Occipital lobe (tissue), 2 donors: ENCODE data around the gene GNA14. TPM values are rescaled to one million over a fixed set of nuclear protein-coding genes. Genes with fewer than 3 reads are reported as not detected.
"Not testable (repeated sequence)": the region's sequence is repeated elsewhere in the genome, so short reads cannot be mapped to it uniquely, and the experiment has no call there.

ENCODE experiments used
- DNase-seq: peaks from one replicate; lab custom pipeline; 2025; lab: John Stamatoyannopoulos, UW
- total RNA-seq: library from RNA; depleted of rRNA; stranded (reverse); fragments of >200 nt; gene quantifications from one replicate; pipeline ENCODE4 v1.2.3, GENCODE V29; 2014

GNA14 gene
- total RNA-seq, 1 donor from 2014 or later: 0.31 TPM

DNA sequence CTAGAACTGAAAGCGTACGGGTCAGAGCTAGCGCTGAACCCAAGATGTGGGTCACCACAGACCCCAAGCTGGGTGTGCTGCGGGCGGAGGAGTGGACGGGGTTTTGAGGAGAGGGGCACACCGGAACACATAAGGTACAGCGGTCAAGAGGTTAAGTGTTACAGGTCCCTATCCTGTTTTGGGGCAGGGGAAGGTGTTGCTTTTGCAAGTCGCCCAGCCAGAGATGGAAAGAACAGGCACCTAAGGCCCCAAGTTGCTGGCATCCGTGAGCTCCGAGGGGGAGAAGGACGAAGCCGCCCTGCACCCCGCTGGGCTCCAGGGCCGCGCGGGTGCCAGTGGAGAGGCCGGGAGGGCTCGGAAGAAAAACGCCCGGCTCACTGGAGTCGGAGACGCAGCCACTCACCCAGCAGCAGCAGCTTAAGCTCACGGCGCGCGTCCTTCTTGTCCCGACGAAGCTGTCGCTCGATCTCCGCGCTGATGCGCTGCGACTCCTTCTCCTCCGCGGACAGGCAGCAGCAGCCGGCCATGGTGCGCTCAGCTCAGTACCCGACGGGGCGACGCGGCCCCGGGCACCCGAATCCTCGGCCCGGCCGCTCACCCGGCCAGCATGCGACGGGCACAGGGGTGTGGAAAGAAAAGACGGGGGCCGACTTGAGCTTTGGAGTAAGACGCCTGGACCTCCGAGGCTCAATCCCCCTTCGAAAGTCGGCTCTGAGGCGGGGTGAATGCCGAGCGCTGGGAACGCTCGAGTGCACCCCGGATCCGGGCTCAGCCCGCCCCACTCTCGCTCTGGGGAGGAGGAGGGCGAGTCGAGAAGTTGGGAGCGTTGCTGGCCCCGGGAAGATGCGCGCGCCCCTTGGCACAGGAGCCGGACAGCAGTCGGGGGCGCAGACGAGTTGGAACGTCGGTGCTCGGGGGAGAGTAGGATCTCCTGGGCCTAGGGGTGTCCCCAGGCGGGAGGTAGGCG is 572 bp downstream of the GNA14 start:
- no peak for DNase-seq

DNA sequence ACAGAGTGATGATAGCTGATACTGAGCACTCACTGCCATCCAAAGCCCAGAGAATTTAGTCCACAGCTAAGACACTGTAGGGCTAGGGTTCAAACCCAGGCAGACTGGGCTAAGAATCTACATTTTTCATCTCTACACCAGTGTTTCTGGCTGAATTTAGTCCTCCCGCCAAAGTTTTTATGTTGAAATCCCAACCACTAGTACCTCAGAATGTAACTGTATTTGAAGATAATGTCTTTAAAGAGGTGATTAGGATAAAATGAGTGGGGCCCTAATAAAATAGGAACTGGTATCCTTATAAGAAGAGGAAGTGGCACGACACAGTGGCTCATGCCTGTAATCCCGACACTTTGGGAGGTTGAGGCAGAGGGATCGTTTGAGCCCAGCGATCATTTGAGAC is 4.3 kb downstream of the GNA14 start:
- no peak for DNase-seq

DNA sequence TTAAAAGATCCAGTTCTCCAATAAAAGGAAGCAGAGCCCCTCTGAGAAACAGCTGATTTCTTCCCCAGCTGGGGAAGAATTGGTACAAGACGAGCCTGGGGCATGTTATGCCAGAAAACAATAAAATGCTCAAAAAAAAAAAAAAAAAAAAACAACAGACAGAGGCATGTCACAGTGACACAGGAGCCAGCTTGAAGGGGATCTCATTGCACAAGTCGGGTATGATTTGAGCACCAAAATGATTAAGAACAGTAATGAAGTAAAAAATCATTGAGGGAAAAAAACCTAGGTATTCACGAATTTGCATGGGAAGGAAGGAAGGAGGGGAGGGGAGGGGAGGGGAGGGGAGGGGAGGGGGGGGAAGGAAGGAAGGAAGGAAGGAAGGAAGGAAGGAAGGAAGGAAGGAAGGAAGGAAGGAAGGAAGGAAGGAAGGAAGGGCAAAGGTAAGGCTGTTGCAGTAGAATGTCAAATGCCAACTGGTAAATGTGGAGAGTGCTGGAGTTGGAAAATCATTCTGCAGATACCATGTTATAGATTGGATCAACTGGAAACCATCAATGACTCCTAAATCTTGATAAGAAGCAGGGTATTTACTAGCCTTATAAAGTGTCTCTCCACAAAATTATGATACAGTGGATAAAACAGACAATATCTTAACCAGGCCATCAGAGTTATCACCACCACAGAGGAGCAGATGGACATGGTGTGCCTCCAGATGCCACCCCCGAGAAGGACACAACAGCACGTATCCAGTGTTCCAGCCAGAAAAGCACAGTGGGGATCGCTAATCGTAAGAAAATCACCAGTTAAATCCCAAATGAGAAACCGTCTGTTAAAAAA is 7.2 kb downstream of the GNA14 start:
- no peak for DNase-seq

DNA sequence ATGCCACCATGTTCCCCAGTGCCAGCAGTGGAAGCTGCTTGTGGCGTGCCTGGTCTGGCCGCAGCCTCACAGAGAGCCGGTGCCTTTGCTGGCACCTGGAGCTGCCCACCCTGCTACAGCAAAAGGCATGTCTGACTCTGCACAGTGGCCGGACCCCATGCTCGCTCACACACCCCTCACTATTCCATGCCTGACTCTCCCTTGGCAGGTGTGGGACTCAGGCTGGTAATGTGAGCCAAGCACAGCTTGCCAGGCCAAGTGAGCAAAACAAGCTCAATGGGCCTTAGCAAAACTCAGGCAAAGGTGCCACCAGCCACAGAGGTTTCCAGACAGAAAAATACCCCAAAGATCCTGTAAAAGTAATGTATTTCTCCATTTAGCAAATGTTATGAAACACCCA is 15.5 kb downstream of the GNA14 start:
- no peak for DNase-seq

- DNase-seq: not testable (repeated sequence)
Measured at GRCh38 chr9:77628864-77629263, 19.3 kb downstream of the GNA14 start.

- no peak for DNase-seq
Measured at GRCh38 chr9:77616191-77616590, 31.9 kb downstream of the GNA14 start.

DNA sequence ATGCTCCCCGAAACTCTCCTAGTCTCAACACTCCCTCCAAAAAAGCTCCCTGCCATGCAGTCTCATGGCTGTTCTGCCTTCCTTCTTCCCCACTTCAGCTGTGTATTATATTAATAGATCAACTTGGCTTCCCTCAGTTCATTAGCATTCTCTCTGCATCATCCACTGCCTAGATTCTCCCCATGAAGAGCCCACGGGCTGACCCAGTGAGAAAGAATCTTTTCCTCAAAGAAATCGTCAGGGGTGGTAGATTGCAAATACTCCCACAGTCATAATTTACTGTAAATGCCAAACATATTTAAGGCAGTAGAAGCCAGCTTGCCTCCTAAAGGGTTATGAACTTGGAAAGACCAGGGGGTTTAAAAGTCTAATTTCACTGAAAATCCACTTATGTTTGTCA is 33.5 kb downstream of the GNA14 start:
- DNase-seq: no peak

GRCh38 chr9:77606526-77606925 is 41.6 kb downstream of the GNA14 start:
- DNase-seq: no peak

DNA sequence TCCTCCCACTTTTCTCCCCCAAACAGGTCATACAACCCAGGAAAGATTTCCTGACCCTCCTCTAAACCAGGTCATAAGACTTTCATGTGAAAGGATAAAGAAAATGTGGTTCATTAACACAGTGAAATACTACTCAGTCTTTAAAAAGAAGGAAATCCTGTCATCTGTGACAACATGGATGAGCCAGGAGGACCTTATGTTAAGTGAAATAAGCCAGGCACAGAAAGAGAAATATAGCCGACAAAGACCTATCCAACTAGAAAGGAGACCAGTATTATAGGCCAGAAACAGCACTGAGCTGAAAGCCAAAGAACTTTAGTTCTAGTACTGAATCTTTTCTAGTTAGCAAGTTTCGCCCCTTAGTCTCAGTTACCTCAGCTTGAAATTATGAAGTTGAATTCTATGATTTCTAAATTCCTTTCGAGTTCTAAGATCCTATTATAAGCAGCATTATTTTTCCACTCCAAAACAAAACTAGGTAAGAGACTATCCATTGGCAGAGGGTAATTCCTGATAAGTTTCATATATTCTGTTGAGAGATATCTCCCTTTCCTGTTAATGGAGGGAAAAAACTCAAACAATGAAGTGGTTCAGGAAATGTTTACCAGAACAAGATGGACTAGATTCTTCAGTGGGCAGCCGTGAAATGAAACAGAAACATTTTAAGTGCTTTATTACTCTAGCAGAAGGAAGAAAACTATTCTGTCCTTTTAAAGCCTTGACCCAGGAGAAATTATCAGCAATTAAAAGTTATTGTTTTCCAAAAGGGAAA is 42.5 kb downstream of the GNA14 start:
- DNase-seq: no peak

- no peak for DNase-seq
Measured at GRCh38 chr9:77604316-77604715, 43.8 kb downstream of the GNA14 start.

DNA sequence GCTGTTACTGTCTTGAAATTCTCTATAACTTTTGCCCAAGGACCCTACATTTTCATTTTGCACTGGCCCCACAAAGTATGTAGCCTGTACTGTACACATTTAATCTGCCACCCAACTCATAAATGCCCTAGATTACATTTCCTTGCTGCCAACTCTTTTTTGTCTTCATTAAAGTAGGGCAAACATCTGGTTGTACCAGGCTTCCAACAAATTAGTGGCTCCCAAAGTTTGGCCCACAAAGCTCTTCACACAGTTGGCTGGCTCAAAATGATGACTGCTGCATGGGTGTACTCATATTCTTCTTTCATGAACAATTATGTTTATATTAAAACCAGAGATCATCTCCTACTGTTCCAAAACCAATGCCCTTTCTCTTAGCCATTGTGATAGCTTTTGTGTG is 45.3 kb downstream of the GNA14 start:
- no peak for DNase-seq

DNA sequence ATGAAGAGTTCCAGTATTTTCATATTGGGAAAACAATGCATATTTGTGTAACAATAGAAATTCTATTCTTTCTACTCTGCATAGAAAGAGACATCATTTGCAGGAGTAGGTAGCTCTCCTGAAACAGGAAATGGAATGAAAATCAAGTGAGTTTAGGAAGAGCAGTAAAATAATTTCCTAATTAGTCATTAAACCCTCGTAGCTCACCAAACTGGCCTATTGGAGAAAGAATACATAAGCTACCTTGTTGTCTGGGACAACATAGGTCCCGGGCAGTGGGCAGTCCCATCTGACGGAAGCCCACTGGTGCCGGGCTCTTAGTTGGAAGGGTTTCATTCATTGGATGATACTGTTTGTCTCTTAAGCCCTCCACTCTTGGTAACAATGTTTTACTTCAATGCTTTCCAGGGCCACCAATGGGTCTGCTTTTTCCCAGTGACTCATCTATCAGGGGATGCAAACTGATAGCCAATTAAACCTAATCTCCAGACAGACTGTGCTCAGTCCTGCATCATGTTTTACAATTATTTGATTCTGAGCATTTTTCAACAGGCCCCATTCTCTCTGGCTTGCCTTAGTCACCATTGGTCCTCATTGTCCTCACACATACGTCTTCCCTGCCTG is 46.5 kb downstream of the GNA14 start:
- DNase-seq: no peak

- DNase-seq: no peak
Measured at GRCh38 chr9:77600810-77601209, 47.3 kb downstream of the GNA14 start.

- no peak for DNase-seq
Measured at GRCh38 chr9:77599492-77599891, 48.6 kb downstream of the GNA14 start.

- no peak for DNase-seq
Measured at GRCh38 chr9:77598991-77599390, 49.1 kb downstream of the GNA14 start.

- no peak for DNase-seq
Measured at GRCh38 chr9:77598524-77598923, 49.6 kb downstream of the GNA14 start.

DNA sequence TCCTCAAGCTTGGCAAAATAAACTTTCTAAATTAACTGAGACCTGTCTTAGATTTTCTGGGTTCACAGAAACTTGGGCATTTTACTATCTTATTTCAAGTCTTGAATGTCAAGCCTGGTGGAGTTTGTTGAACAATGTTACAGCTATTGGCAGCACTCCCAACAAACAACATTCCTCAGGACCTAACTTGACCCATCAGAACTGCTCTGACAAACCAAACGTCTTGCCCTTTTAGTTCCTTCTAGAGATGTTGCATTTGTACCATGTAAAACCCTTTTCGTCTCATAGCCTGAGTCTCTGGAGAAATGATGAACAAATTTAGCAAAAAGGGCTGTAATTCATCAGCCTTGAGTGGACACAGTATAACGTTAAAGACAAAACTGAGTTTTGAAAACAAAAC is 51.1 kb downstream of the GNA14 start:
- no peak for DNase-seq

GRCh38 chr9:77595426-77596095 is 52.6 kb downstream of the GNA14 start:
- DNase-seq: no peak

DNA sequence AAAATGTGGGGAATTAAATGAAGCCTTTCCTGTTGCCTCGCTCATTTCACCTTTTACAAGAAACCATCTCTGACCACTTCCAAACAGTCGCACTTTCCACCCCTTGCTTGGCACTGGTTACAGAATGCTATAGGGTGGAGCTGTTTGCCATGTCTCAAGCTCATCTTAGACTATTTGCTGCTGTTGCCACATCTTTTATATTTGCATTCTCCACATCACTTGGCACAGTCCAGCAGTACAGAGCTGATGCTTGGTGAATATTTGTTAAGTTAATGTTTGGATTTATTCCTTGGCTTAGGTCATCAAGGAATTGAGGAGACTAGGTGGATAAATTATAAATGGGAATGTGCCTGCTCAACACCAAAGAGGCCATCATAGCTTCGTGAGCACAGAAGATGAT is 53.2 kb downstream of the GNA14 start:
- no peak for DNase-seq

DNA sequence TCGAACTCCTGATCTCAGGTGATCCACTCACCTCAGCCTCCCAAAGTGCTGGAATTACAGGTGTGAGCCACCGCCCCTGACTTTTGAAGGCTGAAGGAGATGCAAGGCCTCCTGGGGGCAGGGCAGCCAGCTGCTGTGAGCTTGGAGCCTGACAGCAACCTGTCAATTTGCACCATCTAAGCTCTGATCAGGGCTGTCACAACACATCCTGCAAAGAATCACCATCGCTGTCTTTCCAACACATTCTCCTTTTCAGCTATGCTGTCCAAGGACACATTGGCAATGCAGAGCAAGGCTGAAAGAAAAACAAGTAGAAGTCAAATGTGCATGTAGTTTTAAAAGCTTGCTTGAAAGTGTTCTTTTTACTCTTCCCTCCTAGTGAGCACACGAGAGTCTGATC is 54.6 kb downstream of the GNA14 start:
- no peak for DNase-seq

GRCh38 chr9:77592476-77592875 is 55.6 kb downstream of the GNA14 start:
- no peak for DNase-seq
